Measurements from ENCODE around the gene PAPOLG.

DNA sequence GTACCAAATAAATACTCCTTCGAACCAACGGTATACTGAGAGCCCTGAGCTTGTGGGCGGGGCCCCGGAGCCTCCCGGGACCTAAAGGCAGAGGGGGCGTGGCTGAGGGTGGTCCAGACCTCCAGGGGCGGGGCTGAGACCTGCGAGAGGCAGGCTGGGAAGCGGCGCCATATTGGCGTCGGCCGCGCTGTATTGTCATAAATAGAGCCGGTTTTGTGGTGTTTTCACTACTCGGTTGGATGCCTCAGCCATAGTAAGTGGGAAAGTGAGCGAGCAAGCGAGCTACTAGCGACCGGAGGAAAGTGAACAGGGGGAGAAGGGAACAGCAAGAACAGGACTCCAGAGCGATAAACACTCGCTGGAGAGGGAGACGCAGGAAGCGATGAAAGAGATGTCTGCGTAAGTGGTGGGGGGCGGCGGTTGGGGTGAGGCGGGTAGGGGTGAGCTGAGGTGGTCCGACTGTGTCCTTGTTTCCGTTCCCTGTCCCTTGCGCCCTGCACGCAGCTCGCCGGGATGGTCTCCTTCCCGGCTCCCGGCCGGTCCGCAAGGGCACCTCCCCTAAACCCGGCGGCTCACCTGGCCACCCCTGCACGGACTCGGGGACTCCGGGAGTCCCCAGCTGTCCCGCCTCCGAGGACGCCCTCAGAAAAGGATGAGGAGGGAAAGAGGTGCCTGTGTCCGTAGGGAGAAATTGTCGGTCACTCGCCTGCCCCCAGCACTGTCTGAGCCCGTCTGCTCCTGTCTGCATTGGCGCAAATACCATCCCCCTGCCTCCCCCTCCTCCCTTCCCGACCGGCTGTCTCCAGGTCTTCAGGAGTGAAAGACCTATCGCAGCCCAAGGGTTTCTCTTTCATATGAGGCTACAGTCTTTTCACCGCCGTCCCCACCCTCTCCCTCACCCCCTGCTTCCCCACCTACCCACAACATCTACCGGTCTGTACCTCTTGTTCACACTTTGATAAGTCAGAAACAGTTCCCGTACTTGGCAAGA lies at the start of gene PAPOLG:
- TF ChIP-seq ZNF292 (CRISPR knock-in tag; IDR thresholded peaks at IDR 0.05; ENCODE audit: borderline replicate concordance, low read depth): peak; percentile 91; the same call in 1 of the 2 replicates
- TF ChIP-seq PHF20 (CRISPR knock-in tag; IDR thresholded peaks at IDR 0.05): peak; percentile 80
- TF ChIP-seq, protein P1, sequence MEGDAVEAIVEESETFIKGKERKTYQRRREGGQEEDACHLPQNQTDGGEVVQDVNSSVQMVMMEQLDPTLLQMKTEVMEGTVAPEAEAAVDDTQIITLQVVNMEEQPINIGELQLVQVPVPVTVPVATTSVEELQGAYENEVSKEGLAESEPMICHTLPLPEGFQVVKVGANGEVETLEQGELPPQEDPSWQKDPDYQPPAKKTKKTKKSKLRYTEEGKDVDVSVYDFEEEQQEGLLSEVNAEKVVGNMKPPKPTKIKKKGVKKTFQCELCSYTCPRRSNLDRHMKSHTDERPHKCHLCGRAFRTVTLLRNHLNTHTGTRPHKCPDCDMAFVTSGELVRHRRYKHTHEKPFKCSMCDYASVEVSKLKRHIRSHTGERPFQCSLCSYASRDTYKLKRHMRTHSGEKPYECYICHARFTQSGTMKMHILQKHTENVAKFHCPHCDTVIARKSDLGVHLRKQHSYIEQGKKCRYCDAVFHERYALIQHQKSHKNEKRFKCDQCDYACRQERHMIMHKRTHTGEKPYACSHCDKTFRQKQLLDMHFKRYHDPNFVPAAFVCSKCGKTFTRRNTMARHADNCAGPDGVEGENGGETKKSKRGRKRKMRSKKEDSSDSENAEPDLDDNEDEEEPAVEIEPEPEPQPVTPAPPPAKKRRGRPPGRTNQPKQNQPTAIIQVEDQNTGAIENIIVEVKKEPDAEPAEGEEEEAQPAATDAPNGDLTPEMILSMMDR (CRISPR knock-in tag; IDR thresholded peaks at IDR 0.05): no peak
- no peak for TF ChIP-seq ZNF329 (CRISPR knock-in tag; IDR thresholded peaks at IDR 0.05; ENCODE audit: low read depth)
- TF ChIP-seq EZH2 (conservative IDR thresholded peaks at IDR 0.05; ENCODE audit: low read depth, low read length): no peak
- TF ChIP-seq, protein P2, sequence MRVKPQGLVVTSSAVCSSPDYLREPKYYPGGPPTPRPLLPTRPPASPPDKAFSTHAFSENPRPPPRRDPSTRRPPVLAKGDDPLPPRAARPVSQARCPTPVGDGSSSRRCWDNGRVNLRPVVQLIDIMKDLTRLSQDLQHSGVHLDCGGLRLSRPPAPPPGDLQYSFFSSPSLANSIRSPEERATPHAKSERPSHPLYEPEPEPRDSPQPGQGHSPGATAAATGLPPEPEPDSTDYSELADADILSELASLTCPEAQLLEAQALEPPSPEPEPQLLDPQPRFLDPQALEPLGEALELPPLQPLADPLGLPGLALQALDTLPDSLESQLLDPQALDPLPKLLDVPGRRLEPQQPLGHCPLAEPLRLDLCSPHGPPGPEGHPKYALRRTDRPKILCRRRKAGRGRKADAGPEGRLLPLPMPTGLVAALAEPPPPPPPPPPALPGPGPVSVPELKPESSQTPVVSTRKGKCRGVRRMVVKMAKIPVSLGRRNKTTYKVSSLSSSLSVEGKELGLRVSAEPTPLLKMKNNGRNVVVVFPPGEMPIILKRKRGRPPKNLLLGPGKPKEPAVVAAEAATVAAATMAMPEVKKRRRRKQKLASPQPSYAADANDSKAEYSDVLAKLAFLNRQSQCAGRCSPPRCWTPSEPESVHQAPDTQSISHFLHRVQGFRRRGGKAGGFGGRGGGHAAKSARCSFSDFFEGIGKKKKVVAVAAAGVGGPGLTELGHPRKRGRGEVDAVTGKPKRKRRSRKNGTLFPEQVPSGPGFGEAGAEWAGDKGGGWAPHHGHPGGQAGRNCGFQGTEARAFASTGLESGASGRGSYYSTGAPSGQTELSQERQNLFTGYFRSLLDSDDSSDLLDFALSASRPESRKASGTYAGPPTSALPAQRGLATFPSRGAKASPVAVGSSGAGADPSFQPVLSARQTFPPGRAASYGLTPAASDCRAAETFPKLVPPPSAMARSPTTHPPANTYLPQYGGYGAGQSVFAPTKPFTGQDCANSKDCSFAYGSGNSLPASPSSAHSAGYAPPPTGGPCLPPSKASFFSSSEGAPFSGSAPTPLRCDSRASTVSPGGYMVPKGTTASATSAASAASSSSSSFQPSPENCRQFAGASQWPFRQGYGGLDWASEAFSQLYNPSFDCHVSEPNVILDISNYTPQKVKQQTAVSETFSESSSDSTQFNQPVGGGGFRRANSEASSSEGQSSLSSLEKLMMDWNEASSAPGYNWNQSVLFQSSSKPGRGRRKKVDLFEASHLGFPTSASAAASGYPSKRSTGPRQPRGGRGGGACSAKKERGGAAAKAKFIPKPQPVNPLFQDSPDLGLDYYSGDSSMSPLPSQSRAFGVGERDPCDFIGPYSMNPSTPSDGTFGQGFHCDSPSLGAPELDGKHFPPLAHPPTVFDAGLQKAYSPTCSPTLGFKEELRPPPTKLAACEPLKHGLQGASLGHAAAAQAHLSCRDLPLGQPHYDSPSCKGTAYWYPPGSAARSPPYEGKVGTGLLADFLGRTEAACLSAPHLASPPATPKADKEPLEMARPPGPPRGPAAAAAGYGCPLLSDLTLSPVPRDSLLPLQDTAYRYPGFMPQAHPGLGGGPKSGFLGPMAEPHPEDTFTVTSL (CRISPR knock-in tag; IDR thresholded peaks at IDR 0.05; ENCODE audit: borderline replicate concordance): no peak
- 0 out of 2 replicates have a peak, but pooled peaks have one; percentile 20 for TF ChIP-seq ELF1 (CRISPR knock-in tag; IDR thresholded peaks at IDR 0.05)
- TF ChIP-seq, protein P3, sequence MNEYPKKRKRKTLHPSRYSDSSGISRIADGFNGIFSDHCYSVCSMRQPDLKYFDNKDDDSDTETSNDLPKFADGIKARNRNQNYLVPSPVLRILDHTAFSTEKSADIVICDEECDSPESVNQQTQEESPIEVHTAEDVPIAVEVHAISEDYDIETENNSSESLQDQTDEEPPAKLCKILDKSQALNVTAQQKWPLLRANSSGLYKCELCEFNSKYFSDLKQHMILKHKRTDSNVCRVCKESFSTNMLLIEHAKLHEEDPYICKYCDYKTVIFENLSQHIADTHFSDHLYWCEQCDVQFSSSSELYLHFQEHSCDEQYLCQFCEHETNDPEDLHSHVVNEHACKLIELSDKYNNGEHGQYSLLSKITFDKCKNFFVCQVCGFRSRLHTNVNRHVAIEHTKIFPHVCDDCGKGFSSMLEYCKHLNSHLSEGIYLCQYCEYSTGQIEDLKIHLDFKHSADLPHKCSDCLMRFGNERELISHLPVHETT (CRISPR knock-in tag; conservative IDR thresholded peaks at IDR 0.05): no peak
- TF ChIP-seq ARHGAP35 (CRISPR knock-in tag; IDR thresholded peaks at IDR 0.05; ENCODE audit: borderline replicate concordance): no peak
- TF ChIP-seq NFE2 (CRISPR knock-in tag; IDR thresholded peaks at IDR 0.05): no peak
- no peak for TF ChIP-seq ZNF777 (CRISPR knock-in tag; IDR thresholded peaks at IDR 0.05)
- TF ChIP-seq POLR2AphosphoS5 (IDR thresholded peaks at IDR 0.05; ENCODE audit: low read depth, low read length): peak; percentile 97

All from HepG2 (cell line).